Measurements from ENCODE around the gene ROBO1.
"Not testable (repeated sequence)": the region's sequence is repeated elsewhere in the genome, so short reads cannot be mapped to it uniquely, and the experiment has no call there.

The ROBO1 gene

DNA sequence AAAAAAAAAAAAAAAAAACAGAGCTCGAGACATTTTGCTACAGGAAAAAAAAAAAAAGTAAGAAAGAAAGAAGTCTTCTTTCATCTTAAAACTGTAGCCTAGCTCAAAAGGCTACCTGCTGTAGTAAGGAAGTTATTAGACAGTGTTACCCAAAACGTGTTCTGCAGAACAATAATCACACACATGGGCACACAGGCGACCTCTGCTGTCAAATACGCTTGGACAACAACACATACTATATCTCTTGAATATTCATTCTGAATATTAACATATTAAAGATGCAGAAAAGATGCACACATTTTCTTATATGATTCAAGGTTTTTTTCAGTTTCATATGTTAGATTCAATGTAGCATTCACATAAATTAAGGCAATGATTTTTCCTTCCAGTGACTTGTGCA, 215.8 kb downstream of the ROBO1 start:
- DNase-seq (ENCODE audit: low spot score) = no peak

GRCh38 chr3:79551321-79551892, 216.4 kb downstream of the ROBO1 start:
- DNase-seq (ENCODE audit: low spot score) = no peak

DNA sequence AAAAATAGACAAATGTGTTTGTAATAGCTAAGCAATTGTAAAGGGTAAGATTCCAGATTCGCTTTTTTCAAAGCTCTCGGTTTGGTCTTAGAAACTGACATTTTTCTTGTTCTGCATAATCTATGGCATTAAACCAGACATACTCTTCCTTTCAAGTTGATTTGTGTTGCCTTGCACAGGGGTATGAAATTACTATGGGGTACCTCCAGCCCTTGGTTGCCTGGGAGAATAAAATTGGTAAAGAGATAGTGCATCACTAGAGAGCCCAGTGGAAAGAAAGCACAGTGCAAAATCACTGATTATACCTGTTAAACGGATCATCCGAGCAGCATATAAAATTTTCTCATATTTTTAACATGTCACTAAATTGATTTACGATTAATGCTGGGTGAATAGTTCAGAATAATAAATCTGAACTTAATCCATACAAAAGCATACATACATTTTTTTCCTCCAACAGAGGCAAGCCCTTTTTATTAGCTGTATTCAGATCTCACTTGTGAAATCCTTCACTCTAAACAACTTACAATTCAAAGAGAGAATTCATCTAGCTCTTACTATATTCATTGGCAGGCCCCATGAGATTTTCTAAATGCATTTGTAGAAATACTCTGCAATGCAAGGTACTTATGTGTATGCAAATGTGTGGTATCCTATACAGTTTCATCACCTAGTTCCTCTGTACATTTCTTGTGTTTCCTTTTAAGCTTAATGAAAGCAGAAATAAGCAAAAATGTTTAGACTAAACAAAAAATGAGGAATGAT, 224.4 kb downstream of the ROBO1 start:
- DNase-seq (ENCODE audit: low spot score) = no peak

GRCh38 chr3:79534727-79535126, 233.1 kb downstream of the ROBO1 start:
- DNase-seq (ENCODE audit: low spot score) = no peak

DNA sequence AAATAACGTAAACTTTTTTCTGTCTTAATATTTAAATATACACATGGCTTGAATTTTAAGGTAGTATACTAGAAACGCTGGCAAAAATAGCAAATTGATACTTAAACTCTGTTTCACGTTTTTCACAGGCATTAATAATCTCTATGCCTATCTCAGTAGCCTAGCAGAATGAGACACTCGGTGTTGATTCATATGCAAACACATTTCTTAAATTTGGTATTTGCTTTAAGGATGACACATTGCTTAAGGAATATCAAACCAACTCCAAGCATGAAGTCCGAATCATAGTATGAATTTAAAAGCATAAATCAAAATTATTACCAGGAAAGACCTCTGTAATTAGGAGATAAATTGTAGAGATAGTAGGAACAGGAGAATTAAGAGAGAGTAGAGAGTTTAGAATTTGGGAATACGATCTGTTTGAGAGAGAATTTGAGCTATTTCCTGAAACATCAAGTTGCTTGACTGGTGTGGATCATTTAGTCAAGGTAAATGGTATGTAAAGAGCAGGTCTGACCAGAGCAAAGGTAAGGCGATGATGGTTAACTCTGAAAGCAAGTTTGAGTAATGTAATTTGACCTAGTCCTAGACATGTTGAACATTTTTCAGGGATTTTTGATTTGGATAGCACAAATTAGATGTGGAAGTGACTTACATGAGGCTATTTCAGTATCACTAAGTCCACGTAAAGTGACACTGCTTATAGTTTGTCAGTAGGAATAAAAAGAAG, 236.1 kb downstream of the ROBO1 start:
- DNase-seq (ENCODE audit: low spot score) = no peak

DNA sequence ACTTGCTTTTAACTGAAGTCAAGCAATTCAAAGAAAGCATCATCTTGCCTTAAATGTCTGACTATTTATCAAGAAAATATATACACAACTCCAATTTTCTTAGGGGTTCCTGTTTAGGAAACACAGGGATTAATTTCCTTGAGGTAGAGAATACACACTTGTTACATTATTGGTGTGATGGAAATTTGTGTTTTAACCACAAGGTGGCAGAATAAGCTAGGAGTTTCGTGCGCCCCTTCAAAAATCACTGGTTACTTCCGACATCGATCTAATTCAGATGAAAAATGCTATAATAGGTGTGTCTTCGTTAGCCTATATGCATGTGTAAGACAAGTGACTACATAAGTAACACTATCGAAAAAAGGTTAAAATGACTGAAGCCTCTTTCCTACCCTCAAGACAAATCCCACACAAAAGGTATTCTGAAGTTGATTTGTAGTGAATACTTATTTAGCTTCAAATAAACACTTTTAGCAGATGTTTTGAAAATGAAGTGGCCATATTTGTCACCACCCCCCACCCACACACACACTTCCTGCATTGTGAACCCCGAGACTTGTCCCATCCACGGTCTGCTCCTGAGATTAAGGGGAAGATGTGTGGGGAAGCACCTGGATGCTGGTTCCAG, 246.5 kb downstream of the ROBO1 start:
- peak; percentile 58 for DNase-seq (ENCODE audit: low spot score)

GRCh38 chr3:79517766-79518413, 249.9 kb downstream of the ROBO1 start:
- peak; percentile 40 for DNase-seq (ENCODE audit: low spot score)

GRCh38 chr3:79516795-79517194, 251.0 kb downstream of the ROBO1 start:
- DNase-seq (ENCODE audit: low spot score) = no peak

GRCh38 chr3:79515072-79515471, 252.7 kb downstream of the ROBO1 start:
- DNase-seq (ENCODE audit: low spot score) = no peak

DNA sequence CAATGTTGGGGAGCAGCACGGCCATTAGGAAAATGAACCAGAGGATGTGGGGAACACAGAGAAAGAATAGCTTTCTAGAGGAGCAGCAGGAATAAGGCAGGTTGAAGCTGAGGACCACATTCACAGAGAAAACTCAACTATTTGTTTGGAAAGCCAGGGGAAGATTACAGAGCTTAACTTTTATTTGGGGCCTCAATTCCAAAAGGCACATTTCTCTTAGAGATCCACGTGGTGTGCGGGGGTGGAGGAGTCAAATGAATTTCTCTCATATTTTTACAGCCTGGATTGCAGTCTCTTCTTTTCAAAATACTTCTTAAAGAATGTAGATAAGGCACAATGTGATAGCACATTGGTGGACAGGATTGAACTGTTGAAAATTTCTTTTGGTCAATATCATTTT, 253.7 kb downstream of the ROBO1 start:
- DNase-seq (ENCODE audit: low spot score) = no peak

- no peak for DNase-seq (ENCODE audit: low spot score)
These were observed 261.0 kb downstream of the ROBO1 start for GRCh38 chr3:79506751-79507150.

GRCh38 chr3:79502216-79502681, 265.5 kb downstream of the ROBO1 start:
- not testable (repeated sequence) for DNase-seq (ENCODE audit: low spot score)

DNA sequence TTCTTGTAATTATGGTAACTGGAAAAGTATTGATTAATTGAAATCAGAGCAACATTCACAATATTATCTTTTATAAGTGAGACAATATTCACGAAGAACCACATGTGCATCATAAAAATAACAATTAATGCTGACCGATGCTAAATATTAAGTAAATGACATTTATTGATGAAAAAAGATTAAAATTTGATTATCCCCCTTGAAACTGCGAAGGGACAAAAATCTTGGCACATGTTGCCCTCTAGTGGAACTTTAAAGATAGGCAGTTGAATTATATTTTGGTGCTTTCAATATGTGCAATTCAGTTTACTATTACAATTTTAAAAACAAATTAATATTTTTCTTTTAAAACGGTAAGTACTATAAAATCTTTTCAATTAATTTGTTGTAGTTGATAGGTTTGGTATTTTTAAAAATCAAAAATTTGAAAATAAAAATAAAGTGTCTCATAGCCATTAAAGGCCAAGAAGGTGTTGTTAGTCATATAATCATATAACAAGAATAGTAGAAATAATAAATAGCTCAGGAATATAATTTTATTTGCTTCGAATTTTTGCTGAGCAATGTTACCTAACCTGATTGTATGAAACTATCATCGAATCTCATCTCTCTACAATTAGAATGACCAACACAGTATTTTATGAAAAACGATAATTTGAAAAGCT, 270.2 kb downstream of the ROBO1 start:
- DNase-seq (ENCODE audit: low spot score) = peak; percentile 36

DNA sequence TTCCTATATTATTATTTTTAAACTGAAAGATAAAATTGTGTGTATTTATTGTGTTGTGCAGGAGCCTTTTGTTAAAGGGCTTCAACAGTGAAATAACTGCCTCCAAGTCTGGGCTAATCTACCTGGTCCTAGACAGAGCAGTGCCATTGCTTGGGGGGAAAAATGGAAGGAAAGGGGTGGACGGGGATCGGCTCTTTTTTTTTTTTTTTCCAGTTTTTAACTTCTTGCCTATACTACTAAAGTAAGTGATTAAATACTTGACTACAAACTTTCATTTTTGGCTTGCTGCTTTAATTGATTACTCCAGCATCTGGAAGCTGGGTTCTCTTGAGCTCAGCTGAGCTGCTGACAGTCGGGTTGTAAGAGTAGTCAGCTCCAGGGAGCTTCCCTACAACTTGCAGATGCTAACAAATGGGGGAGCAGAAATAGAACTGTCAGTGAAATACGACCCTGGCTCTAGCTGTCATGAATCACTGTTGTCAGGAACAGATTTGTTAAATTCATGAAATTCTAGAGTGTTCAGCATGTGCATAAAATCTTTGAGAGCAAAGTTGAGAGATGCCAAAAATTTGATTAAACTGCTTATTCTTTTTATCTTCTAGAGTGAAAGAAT, 276.7 kb downstream of the ROBO1 start:
- DNase-seq (ENCODE audit: low spot score) = no peak

- DNase-seq (ENCODE audit: low spot score) = no peak
These were observed 277.4 kb downstream of the ROBO1 start for GRCh38 chr3:79490165-79491028.

DNA sequence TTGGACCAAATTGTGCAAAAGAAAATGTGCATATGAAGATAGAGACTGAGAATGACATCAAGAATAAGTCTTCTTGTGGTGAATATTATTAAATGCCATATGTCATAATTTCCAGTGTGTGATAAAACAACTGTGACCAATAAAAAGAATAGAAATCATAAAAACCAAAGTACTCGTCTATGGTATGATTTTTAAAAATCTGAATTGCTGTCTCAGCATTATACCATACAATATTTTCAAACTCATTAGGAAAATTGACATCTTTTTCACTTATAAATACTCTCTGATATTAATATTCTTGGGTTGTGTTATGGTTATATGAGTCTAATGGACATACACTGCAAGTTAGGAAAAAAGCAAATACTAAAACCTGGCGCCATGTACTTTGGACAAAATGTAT, 279.4 kb downstream of the ROBO1 start:
- no peak for DNase-seq (ENCODE audit: low spot score)

GRCh38 chr3:79480746-79481145, 287.1 kb downstream of the ROBO1 start:
- no peak for DNase-seq (ENCODE audit: low spot score)

GRCh38 chr3:79478620-79479019, 289.2 kb downstream of the ROBO1 start:
- no peak for DNase-seq (ENCODE audit: low spot score)

GRCh38 chr3:79477242-79477641, 290.6 kb downstream of the ROBO1 start:
- no peak for DNase-seq (ENCODE audit: low spot score)

- DNase-seq (ENCODE audit: low spot score) = no peak
These were observed 293.8 kb downstream of the ROBO1 start for GRCh38 chr3:79473993-79474392.

Data from kidney capillary endothelial cell (primary cell).